Activated CD4-positive, alpha-beta memory T cell treated with anti-CD3 and anti-CD28 coated beads for 36 hours (primary cell): ENCODE data around the gene CCDC85C. TPM values are rescaled to one million over a fixed set of nuclear protein-coding genes. Genes with fewer than 3 reads are reported as not detected.

Experiments
- CTCF ChIA-PET: fragments of 350-600 bp; sonication (Branson Sonifier 250); formaldehyde crosslinking; loops from one replicate; lab custom pipeline; 2021; ENCODE audit warnings: antibody characterized with exemption, inconsistent platforms; lab: Charles Lee
- POLR2A ChIA-PET: fragments of 350-600 bp; sonication (Branson Sonifier 250); formaldehyde crosslinking; loops from one replicate; lab custom pipeline; 2021; ENCODE audit warnings: antibody characterized with exemption; lab: Charles Lee
- DNase-seq: peaks from one replicate; pipeline ENCODE4 v3.0.0-alpha.2; 2020
- H3K27ac Mint-ChIP-seq: one replicate; pipeline ENCODE4 v1.8.0; 2021; ENCODE audit warnings: mixed read lengths
- H3K27me3 Mint-ChIP-seq: one replicate; pipeline ENCODE4 v1.8.0; 2021; ENCODE audit warnings: mixed read lengths
- H3K36me3 Mint-ChIP-seq: one replicate; pipeline ENCODE4 v1.8.0; 2021; ENCODE audit warnings: mixed read lengths
- H3K4me1 Mint-ChIP-seq: one replicate; pipeline ENCODE4 v1.8.0; 2021; ENCODE audit warnings: low read depth, mixed read lengths
- H3K4me3 Mint-ChIP-seq: one replicate; pipeline ENCODE4 v1.8.0; 2021; ENCODE audit warnings: mild to moderate bottlenecking, mixed read lengths
- H3K9me3 Mint-ChIP-seq: one replicate; pipeline ENCODE4 v1.8.0; 2021; ENCODE audit warnings: mixed read lengths
- intact Hi-C: fragments of 100-400 bp; cut with micrococcal nuclease; formaldehyde crosslinking; loops from one replicate; pipeline ENCODE4 v1.15.1; 2023
- total RNA-seq, 2 experiments: library from RNA; stranded (reverse); gene quantifications; one replicate each; pipeline ENCODE4 v1.2.3, GENCODE V29; 2021

CCDC85C gene
- total RNA-seq, 2 experiments from 2014 or later, result 10.7 to 12.3 TPM

GRCh38 chr14:99509871-99510555, 94.0 kb downstream of the CCDC85C start:
- Mint-ChIP-seq H3K4me3 (no peak overlapping the region), H3K27ac (no peak overlapping the region), H3K36me3 (peaks cover 37% of the 10 kb centered on the region), H3K9me3 (no peaks in the 10 kb centered on the region), H3K4me1 (no peaks in the 10 kb centered on the region), H3K27me3 (no peaks in the 10 kb centered on the region)
- ChIA-PET POLR2A (no interaction called here), CTCF (no interaction called here)
- intact Hi-C loops, result no loop called here
- no peak for DNase-seq

DNA sequence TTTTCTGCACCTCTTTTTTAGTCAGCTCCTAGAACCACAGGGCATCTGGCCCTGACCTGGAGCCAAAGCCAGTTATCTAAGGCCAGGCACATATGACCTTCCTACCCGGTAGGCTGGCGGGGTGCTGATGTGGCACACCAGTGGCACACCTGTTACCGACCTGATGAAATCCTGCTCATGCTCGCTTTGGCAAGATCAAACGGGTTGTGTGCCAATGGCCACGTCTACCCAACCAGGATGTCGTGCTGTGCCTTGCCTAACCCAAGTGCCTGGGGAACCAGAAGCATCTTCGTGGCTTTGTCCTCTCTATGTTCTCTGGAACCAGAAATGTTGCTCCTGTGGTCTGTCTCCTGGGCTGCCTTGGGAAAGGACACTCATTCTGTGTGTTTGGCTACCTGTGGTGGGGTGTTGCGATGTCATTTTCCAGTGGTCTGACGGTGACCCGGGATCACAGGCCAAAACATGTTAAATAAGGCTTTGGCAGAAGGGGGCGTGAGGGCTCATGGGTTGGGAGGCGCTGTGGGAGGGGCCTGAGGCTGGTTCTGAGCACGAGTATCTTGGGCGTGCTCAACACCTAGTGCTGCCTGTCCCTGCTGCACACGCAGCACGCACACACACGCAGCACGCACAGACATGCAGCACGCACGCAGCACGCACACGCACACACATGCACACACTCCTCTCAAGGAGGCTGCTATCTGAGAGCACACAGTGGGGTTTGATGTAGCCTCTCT, 94.9 kb downstream of the CCDC85C start:
- intact Hi-C loops, result no loop called here

DNA sequence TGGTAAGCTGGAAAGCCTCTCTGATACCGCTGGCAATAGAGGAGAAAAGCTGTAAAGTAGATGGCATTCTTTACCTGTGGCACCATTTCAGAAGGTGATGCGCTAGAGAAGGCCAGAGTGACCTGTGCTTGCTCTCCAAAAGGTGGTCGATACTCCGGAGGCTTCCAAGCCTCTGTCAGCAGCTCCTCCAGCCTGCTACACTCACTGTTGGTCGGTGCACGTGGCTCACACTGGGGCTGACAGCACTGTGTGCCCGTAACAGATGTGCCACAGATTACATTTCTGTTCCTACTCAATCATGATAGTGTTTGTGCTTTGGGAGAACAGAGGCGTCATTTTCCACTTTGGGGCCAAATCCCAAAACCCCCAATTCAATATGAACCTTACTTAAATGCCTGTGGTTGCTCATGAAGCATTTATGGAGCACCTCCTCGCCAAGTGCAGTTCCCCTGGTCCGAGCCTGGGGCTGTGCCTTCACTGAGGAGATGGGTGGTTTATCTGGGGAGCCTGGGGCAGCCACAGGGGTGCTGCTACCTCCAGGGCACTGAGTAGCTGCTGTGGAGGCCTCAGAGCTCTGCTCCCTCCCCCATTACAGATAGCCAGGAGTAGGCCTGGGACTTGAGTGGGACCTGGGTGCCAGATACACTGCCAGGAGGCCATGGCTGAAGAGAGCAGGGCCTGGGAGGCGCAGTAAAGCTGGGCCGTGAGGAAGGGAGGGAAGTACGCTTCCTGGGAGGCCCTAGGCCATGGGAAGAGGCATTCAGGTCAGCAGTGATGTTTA, 96.0 kb downstream of the CCDC85C start:
- POLR2A ChIA-PET, result no interaction called here
- H3K9me3 Mint-ChIP-seq, result no peaks in the 10 kb centered on the region

More for the DNA sequence above, 94.9 kb downstream of the CCDC85C start:
- no peak overlapping the region for H3K27ac Mint-ChIP-seq
- ChIA-PET POLR2A (no interaction called here), CTCF (no interaction called here)
- peaks cover 42% of the 10 kb centered on the region for H3K36me3 Mint-ChIP-seq
- H3K4me3 Mint-ChIP-seq, result no peak overlapping the region
- H3K27me3 Mint-ChIP-seq, result no peaks in the 10 kb centered on the region
- DNase-seq, result no peak
- peaks cover 2% of the 10 kb centered on the region for H3K4me1 Mint-ChIP-seq
- no peaks in the 10 kb centered on the region for H3K9me3 Mint-ChIP-seq

GRCh38 chr14:99506276-99506675, 97.7 kb downstream of the CCDC85C start:
- CTCF ChIA-PET, result no interaction called here
- POLR2A ChIA-PET, result no interaction called here
- Mint-ChIP-seq H3K9me3 (no peaks in the 10 kb centered on the region), H3K4me3 (no peak overlapping the region), H3K36me3 (peaks cover 60% of the 10 kb centered on the region), H3K4me1 (peaks cover 8% of the 10 kb centered on the region), H3K27ac (no peak overlapping the region), H3K27me3 (no peaks in the 10 kb centered on the region)
- no peak for DNase-seq
- intact Hi-C loops, result no loop called here

More for the DNA sequence above, 96.0 kb downstream of the CCDC85C start:
- DNase-seq, result no peak
- Mint-ChIP-seq H3K4me1 (peaks cover 8% of the 10 kb centered on the region), H3K27ac (peak overlapping the region; percentile 62), H3K4me3 (no peak overlapping the region), H3K27me3 (no peaks in the 10 kb centered on the region), H3K36me3 (peaks cover 48% of the 10 kb centered on the region)
- intact Hi-C loops, result no loop called here
- CTCF ChIA-PET, result no interaction called here

DNA sequence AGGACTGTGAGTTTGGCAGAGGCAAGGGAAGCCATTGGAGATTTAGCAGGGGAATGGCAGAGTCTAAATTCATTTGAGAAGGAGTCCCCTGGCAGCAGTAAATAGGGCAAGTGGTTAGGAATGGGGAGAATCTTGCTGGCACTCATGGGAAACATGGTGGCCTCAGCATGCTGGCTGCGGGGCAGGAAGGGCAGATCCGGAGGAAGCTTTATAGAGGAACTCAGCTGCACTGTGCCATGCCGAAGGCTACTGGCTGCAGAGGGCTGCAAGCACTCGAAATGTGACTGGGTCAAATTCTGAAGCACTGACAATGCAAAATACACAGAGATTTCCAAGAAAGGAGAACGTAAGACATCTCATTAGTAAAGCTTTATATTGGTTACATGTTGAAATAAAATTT, 98.9 kb downstream of the CCDC85C start:
- Mint-ChIP-seq H3K27me3 (no peaks in the 10 kb centered on the region), H3K4me1 (peaks cover 8% of the 10 kb centered on the region)
- POLR2A ChIA-PET, result no interaction called here

GRCh38 chr14:99503848-99504453, 100.1 kb downstream of the CCDC85C start:
- H3K9me3 Mint-ChIP-seq, result no peaks in the 10 kb centered on the region
- peaks cover 8% of the 10 kb centered on the region for H3K4me1 Mint-ChIP-seq
- ChIA-PET CTCF (no interaction called here), POLR2A (no interaction called here)
- H3K36me3 Mint-ChIP-seq, result peaks cover 59% of the 10 kb centered on the region
- no peak for DNase-seq
- no peaks in the 10 kb centered on the region for H3K27me3 Mint-ChIP-seq
- peak overlapping the region; percentile 49 for H3K27ac Mint-ChIP-seq
- intact Hi-C loops, result no loop called here
- H3K4me3 Mint-ChIP-seq, result no peak overlapping the region

More for the DNA sequence above, 98.9 kb downstream of the CCDC85C start:
- H3K36me3 Mint-ChIP-seq, result peaks cover 65% of the 10 kb centered on the region
- H3K27ac Mint-ChIP-seq, result no peak overlapping the region
- H3K9me3 Mint-ChIP-seq, result no peaks in the 10 kb centered on the region
- no peak for DNase-seq
- no peak overlapping the region for H3K4me3 Mint-ChIP-seq
- intact Hi-C loops, result no loop called here
- CTCF ChIA-PET, result no interaction called here

GRCh38 chr14:99502989-99503421, 101.0 kb downstream of the CCDC85C start:
- Mint-ChIP-seq H3K4me1 (peaks cover 8% of the 10 kb centered on the region), H3K4me3 (no peak overlapping the region), H3K27ac (peak overlapping the region; percentile 35), H3K9me3 (no peaks in the 10 kb centered on the region), H3K36me3 (peaks cover 60% of the 10 kb centered on the region), H3K27me3 (no peaks in the 10 kb centered on the region)
- POLR2A ChIA-PET, result no interaction called here
- intact Hi-C loops, result no loop called here
- no peak for DNase-seq
- CTCF ChIA-PET, result no interaction called here

GRCh38 chr14:99497894-99498293, 106.1 kb downstream of the CCDC85C start:
- H3K36me3 Mint-ChIP-seq, result peaks cover 41% of the 10 kb centered on the region
- DNase-seq, result no peak
- POLR2A ChIA-PET, result interaction anchor here (0.6 kb wide), 1 partner anchor 169 kb away, joined by 3 read pairs; no protein-coding TSS in a partner anchor
- intact Hi-C loops, result no loop called here
- no peaks in the 10 kb centered on the region for H3K4me1 Mint-ChIP-seq
- H3K27ac Mint-ChIP-seq, result no peak overlapping the region
- CTCF ChIA-PET, result interaction anchor here (1.6 kb wide), 1 partner anchor 105 kb away, joined by 3 read pairs; no protein-coding TSS in a partner anchor
- no peak overlapping the region for H3K4me3 Mint-ChIP-seq
- no peaks in the 10 kb centered on the region for H3K9me3 Mint-ChIP-seq
- no peaks in the 10 kb centered on the region for H3K27me3 Mint-ChIP-seq

DNA sequence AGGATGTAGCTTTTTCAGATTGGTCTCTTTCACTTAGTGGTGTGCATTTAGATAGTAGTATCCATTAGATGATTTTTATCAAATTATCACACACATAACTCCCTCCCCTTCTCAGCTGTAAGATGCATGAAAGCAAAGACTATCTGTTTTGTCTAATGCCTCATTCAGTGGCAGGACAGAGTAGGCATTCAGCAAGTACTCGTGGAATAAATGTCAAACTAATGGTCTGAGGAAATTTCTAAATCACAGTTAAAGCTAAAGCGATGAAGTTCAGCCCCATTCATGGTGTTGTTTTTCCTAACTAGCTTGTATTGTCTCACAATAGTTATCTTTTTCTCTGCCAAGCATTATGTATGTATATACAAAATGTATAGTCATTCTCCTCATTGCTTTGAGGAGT, 106.7 kb downstream of the CCDC85C start:
- no peak overlapping the region for H3K4me3 Mint-ChIP-seq
- CTCF ChIA-PET, result interaction anchor here (1.1 to 1.6 kb wide), 2 partner anchors 105 to 108 kb away, joined by 3 read pairs; no protein-coding TSS in a partner anchor
- H3K4me1 Mint-ChIP-seq, result no peaks in the 10 kb centered on the region
- no peaks in the 10 kb centered on the region for H3K27me3 Mint-ChIP-seq
- no peaks in the 10 kb centered on the region for H3K9me3 Mint-ChIP-seq
- H3K36me3 Mint-ChIP-seq, result peaks cover 39% of the 10 kb centered on the region
- H3K27ac Mint-ChIP-seq, result no peak overlapping the region
- intact Hi-C loops, result no loop called here
- POLR2A ChIA-PET, result interaction anchor here (0.6 kb wide), 1 partner anchor 170 kb away, joined by 3 read pairs; no protein-coding TSS in a partner anchor
- DNase-seq, result no peak

DNA sequence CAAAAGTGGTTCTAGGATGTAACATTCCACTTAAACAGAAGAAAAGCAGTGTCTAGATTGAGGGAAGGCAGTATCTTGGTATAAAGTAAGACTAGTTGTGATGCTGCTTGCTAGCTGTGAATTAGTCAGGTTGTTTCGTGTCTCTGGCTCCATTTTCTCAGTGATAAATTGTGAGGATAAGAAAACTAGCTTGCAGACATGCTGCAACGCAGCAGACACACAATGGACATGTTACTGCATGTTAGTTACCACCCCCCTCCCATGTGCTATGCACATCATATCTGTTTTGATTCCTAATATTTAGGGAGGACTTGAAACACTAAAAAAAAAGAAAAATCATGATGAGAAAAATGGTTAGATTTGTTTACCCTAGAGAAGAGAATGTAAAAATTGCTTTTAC, 119.9 kb downstream of the CCDC85C start:
- H3K27ac Mint-ChIP-seq, result no peak overlapping the region
- intact Hi-C loops, result loop anchor here (5.0 kb wide), 3 partner anchors 593 to 1297 kb away; partner anchors contain the start of gene YY1
- H3K4me1 Mint-ChIP-seq, result peaks cover 57% of the 10 kb centered on the region
- CTCF ChIA-PET, result no interaction called here
- H3K36me3 Mint-ChIP-seq, result no peaks in the 10 kb centered on the region
- H3K4me3 Mint-ChIP-seq, result no peak overlapping the region
- POLR2A ChIA-PET, result no interaction called here
- DNase-seq, result no peak
- H3K27me3 Mint-ChIP-seq, result no peaks in the 10 kb centered on the region
- no peaks in the 10 kb centered on the region for H3K9me3 Mint-ChIP-seq

DNA sequence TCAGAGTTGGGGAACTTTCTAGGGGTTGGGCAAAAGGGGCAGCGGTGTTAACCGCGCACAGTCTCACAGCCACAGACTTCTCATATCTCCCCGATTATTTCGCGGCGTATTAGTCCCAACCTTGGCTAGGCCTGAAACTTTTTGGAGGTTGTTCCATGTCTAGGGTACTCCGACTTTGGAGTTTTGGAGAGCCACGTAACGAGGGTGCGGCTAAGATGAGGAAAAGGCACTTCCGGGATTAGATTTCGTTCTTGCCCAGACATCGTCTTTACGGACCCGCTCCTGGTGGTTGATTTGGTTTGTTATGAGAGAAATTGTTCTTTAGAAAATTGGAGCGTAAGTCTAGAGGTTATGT, 122.3 kb downstream of the CCDC85C start:
- DNase-seq, result peak; percentile 33
- CTCF ChIA-PET, result interaction anchor here (3.2 kb wide), 1 partner anchor 89 kb away, joined by 10 read pairs; no protein-coding TSS in a partner anchor
- POLR2A ChIA-PET, result interaction anchor here (0.9 to 1.6 kb wide), 4 partner anchors 9 to 489 kb away, joined by 3 to 5 read pairs (median 4); no protein-coding TSS in a partner anchor
- H3K4me1 Mint-ChIP-seq, result peaks cover 61% of the 10 kb centered on the region
- H3K27ac Mint-ChIP-seq, result peak overlapping the region; percentile 94
- intact Hi-C loops, result loop anchor here (1.0 to 5.0 kb wide), 6 partner anchors 45 to 1294 kb away; partner anchors contain the start of genes CCDC85C, CYP46A1 and YY1
- no peaks in the 10 kb centered on the region for H3K36me3 Mint-ChIP-seq
- no peaks in the 10 kb centered on the region for H3K27me3 Mint-ChIP-seq
- H3K4me3 Mint-ChIP-seq, result peak overlapping the region; percentile 97
- H3K9me3 Mint-ChIP-seq, result no peaks in the 10 kb centered on the region
